HG03432 (cell line): ENCODE data around the gene ADGRG2.
A peak's percentile ranks its signal among the peaks of the same experiment; 100 is the strongest.
"Not testable (repeated sequence)": the region's sequence is repeated elsewhere in the genome, so short reads cannot be mapped to it uniquely, and the experiment has no call there.

Experiments
- ATAC-seq: cut with Tn5 transposase; IDR thresholded peaks from one replicate; pipeline ENCODE4 v1.9.1; 2021; ENCODE audit warnings: mild to moderate bottlenecking, moderate library complexity; ENCODE audit not compliant: unreplicated experiment

Gene ADGRG2

GRCh38 chrX:19085666-19086065, 36.6 kb downstream of the ADGRG2 start:
- no peak for ATAC-seq

- no peak for ATAC-seq
These were observed 46.5 kb downstream of the ADGRG2 start for GRCh38 chrX:19075754-19076153.

- ATAC-seq: no peak
These were observed 49.9 kb downstream of the ADGRG2 start for GRCh38 chrX:19072372-19072771.

GRCh38 chrX:19070555-19070994, 51.7 kb downstream of the ADGRG2 start:
- no peak for ATAC-seq

- not testable (repeated sequence) for ATAC-seq
These were observed 55.3 kb downstream of the ADGRG2 start for GRCh38 chrX:19066987-19067386.

- ATAC-seq: peak; percentile 67
These were observed 56.7 kb downstream of the ADGRG2 start for GRCh38 chrX:19065535-19065934.

- ATAC-seq: no peak
These were observed 58.1 kb downstream of the ADGRG2 start for GRCh38 chrX:19064175-19064574.

GRCh38 chrX:19063030-19063429, 59.2 kb downstream of the ADGRG2 start:
- no peak for ATAC-seq

GRCh38 chrX:19059067-19059466, 63.2 kb downstream of the ADGRG2 start:
- ATAC-seq: no peak

GRCh38 chrX:19057856-19058255, 64.4 kb downstream of the ADGRG2 start:
- ATAC-seq: no peak

- no peak for ATAC-seq
These were observed 73.2 kb downstream of the ADGRG2 start for GRCh38 chrX:19049110-19049509.

- no peak for ATAC-seq
These were observed 75.7 kb downstream of the ADGRG2 start for GRCh38 chrX:19046343-19047215.

- ATAC-seq: no peak
These were observed 81.9 kb downstream of the ADGRG2 start for GRCh38 chrX:19040373-19040772.

GRCh38 chrX:19034025-19034424, 88.2 kb downstream of the ADGRG2 start:
- no peak for ATAC-seq

GRCh38 chrX:19030805-19031204, 91.5 kb downstream of the ADGRG2 start:
- no peak for ATAC-seq

GRCh38 chrX:19028560-19028959, 93.7 kb downstream of the ADGRG2 start:
- ATAC-seq: no peak

- ATAC-seq: no peak
These were observed 97.9 kb downstream of the ADGRG2 start for GRCh38 chrX:19024366-19024765.

- no peak for ATAC-seq
These were observed 102.3 kb downstream of the ADGRG2 start for GRCh38 chrX:19019996-19020395.

GRCh38 chrX:19017271-19017670, 105.0 kb downstream of the ADGRG2 start:
- no peak for ATAC-seq

- ATAC-seq: not testable (repeated sequence)
These were observed 105.7 kb downstream of the ADGRG2 start for GRCh38 chrX:19016614-19017013.

- ATAC-seq: no peak
These were observed 114.4 kb downstream of the ADGRG2 start for GRCh38 chrX:19007868-19008267.

- ATAC-seq: no peak
These were observed 115.3 kb downstream of the ADGRG2 start for GRCh38 chrX:19007011-19007410.

- ATAC-seq: no peak
These were observed 116.4 kb downstream of the ADGRG2 start for GRCh38 chrX:19005909-19006308.
